KOPT-K1 (cell line): Measurements from ENCODE around the gene RBM41.
"Not testable (repeated sequence)": the region's sequence is repeated elsewhere in the genome, so short reads cannot be mapped to it uniquely, and the experiment has no call there.

Source experiments
- H3K27ac ChIP-seq: fragments of 200-600 bp; sonication (generic); 2 replicates; pipeline ENCODE4 v1.5.1; 2016; ENCODE audit warnings: antibody characterized with exemption, mild to moderate bottlenecking, low read depth, low read length; ENCODE audit not compliant: poor library complexity, severe bottlenecking
- H3K36me3 ChIP-seq: fragments of 200-600 bp; sonication (generic); 2 replicates; pipeline ENCODE4 v1.5.1; 2017; ENCODE audit warnings: antibody characterized with exemption, mild to moderate bottlenecking, low read length, moderate library complexity; ENCODE audit not compliant: insufficient read depth
- H3K9me3 ChIP-seq: fragments of 200-600 bp; sonication (generic); 2 replicates; pipeline ENCODE4 v1.5.1; 2017; ENCODE audit warnings: antibody characterized with exemption, low read length, mild to moderate bottlenecking; ENCODE audit not compliant: insufficient read depth, poor library complexity, severe bottlenecking

The RBM41 gene

GRCh38 chrX:107102980-107103379, 15.6 kb downstream of the RBM41 start:
- Histone ChIP-seq H3K36me3 (peaks cover 27% of the 10 kb centered on the region), H3K27ac (no peak overlapping the region), H3K9me3 (no peaks in the 10 kb centered on the region)

GRCh38 chrX:107076158-107076557, 42.5 kb downstream of the RBM41 start:
- H3K27ac ChIP-seq, result no peak overlapping the region
- H3K9me3 ChIP-seq, result peaks cover 11% of the 10 kb centered on the region
- no peaks in the 10 kb centered on the region; the same call in 1 of the 2 replicates for H3K36me3 ChIP-seq

- not testable (repeated sequence) for H3K9me3 ChIP-seq, H3K36me3 ChIP-seq, H3K27ac ChIP-seq
Measured at GRCh38 chrX:107057731-107058130, 60.9 kb downstream of the RBM41 start.

- H3K27ac ChIP-seq, result no peak overlapping the region
- H3K9me3 ChIP-seq, result no peaks in the 10 kb centered on the region
- H3K36me3 ChIP-seq, result no peaks in the 10 kb centered on the region
Measured at GRCh38 chrX:107054978-107055377, 63.6 kb downstream of the RBM41 start.

GRCh38 chrX:107050195-107050709, 68.4 kb downstream of the RBM41 start:
- Histone ChIP-seq H3K27ac (no peak overlapping the region), H3K9me3 (no peaks in the 10 kb centered on the region), H3K36me3 (no peaks in the 10 kb centered on the region)

- Histone ChIP-seq H3K27ac (no peak overlapping the region), H3K36me3 (no peaks in the 10 kb centered on the region), H3K9me3 (no peaks in the 10 kb centered on the region)
Measured at GRCh38 chrX:107047622-107048021, 71.0 kb downstream of the RBM41 start.

- no peaks in the 10 kb centered on the region for H3K9me3 ChIP-seq
Measured at GRCh38 chrX:107029752-107030151, 88.9 kb downstream of the RBM41 start.

GRCh38 chrX:107025545-107025944, 93.1 kb downstream of the RBM41 start:
- Histone ChIP-seq H3K9me3 (no peaks in the 10 kb centered on the region), H3K36me3 (no peaks in the 10 kb centered on the region), H3K27ac (no peak overlapping the region)

More at GRCh38 chrX:107029752-107030151, 88.9 kb downstream of the RBM41 start:
- H3K36me3 ChIP-seq, result no peaks in the 10 kb centered on the region
- no peak overlapping the region for H3K27ac ChIP-seq

- Histone ChIP-seq H3K27ac (no peak overlapping the region), H3K36me3 (no peaks in the 10 kb centered on the region), H3K9me3 (no peaks in the 10 kb centered on the region)
Measured at GRCh38 chrX:107014936-107015335, 103.7 kb downstream of the RBM41 start.
